ENCODE data around the gene CEMP1. TPM values are rescaled to one million over a fixed set of nuclear protein-coding genes. Genes with fewer than 3 reads are reported as not detected.
A peak's percentile ranks its signal among the peaks of the same experiment; 100 is the strongest.

CEMP1 gene
- total RNA-seq, 1 donor from 2014 or later = not detected

DNA sequence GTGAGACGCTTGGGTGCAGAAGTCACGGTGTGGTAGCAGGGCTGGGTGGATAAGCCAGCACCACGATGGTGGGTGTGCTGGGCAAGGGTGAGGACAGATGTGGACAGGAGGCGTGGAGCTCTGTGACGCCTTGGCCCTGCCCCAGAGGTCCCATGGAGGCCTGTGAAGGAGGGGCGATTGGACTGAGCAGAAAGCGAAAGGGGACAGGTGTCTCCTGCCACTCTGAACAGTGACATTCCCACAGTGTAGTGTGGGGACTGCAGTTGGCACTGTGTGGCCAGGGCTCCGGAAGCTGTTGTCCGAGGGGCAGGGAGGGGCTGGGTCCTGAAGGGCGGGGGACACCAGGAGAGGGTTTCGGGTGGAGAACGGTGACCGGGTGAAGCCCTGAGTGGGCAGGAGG, 49.0 kb downstream of the CEMP1 start:
- TF ChIP-seq, protein P1, sequence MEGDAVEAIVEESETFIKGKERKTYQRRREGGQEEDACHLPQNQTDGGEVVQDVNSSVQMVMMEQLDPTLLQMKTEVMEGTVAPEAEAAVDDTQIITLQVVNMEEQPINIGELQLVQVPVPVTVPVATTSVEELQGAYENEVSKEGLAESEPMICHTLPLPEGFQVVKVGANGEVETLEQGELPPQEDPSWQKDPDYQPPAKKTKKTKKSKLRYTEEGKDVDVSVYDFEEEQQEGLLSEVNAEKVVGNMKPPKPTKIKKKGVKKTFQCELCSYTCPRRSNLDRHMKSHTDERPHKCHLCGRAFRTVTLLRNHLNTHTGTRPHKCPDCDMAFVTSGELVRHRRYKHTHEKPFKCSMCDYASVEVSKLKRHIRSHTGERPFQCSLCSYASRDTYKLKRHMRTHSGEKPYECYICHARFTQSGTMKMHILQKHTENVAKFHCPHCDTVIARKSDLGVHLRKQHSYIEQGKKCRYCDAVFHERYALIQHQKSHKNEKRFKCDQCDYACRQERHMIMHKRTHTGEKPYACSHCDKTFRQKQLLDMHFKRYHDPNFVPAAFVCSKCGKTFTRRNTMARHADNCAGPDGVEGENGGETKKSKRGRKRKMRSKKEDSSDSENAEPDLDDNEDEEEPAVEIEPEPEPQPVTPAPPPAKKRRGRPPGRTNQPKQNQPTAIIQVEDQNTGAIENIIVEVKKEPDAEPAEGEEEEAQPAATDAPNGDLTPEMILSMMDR (conservative IDR thresholded peaks at IDR 0.05; ENCODE audit: low read depth, low read length) = no peak
- DNase-seq (ENCODE audit: low read depth) = no peak
- no peak overlapping the region for H3K4me3 ChIP-seq (ENCODE audit: low read depth, low read length)

DNA sequence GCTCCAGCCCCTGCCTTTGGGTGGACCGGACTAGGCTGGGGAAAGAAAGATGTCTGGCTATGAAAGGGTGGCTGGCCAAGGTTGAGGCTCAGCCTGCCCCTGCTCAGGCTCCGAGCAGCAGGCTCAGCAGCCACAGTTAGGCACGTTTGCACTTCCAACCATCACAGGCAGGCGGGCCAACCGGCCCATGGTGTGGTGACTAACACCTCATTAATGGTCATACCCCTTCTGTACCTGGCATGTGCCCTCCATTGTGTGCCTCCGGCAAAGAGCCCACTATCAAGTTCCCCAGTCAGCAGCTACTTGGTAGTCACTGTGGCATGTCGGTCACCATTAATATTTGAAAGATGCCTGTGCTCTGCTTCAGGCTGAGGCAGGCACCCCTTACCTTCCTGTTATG, 49.5 kb downstream of the CEMP1 start:
- DNase-seq (ENCODE audit: low read depth) = no peak
- TF ChIP-seq, protein P1 (conservative IDR thresholded peaks at IDR 0.05; ENCODE audit: low read depth, low read length) = peak; percentile 11
- no peak overlapping the region for H3K4me3 ChIP-seq (ENCODE audit: low read depth, low read length)

DNA sequence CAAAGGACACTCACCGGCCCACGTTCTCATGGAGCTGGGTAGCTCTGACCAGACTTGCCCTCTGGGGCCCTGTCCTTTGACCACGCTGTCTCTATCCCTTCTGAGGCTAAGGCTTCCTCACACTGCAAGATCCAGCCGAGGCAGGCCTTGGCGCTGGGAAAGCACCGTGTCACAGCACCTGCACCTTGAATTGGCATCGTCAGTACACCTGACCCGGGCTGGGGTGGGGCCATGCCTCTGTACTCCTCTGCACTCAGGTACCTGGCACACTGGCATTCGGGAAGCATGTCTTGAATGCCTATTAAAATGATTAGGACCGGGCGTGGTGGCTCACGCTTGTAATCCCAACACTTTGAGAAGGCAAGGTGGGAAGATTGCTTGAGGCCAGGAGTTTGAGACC, 50.3 kb downstream of the CEMP1 start:
- TF ChIP-seq, protein P1 (conservative IDR thresholded peaks at IDR 0.05; ENCODE audit: low read depth, low read length) = no peak
- no peak for DNase-seq (ENCODE audit: low read depth)
- H3K4me3 ChIP-seq (ENCODE audit: low read depth, low read length) = no peak overlapping the region

Other genes with a start within 250 kb of the CEMP1 start
- 8.4 and 17.1 TPM in 2 replicates for gene ABCA3, start 190.7 kb downstream of the CEMP1 start, total RNA-seq
- gene CCNF, start 102.0 kb downstream of the CEMP1 start, total RNA-seq = 47.5 and 53.4 TPM in 2 replicates
- 26.0 and 40.4 TPM in 2 replicates for gene TEDC2, start 71.3 kb downstream of the CEMP1 start, total RNA-seq
- gene NTN3, start 60.1 kb downstream of the CEMP1 start, total RNA-seq = 0.23 TPM in 1 of 2 replicates, not detected in the other
- gene TBC1D24, start 56.3 kb downstream of the CEMP1 start, total RNA-seq = 7.8 and 9.1 TPM in 2 replicates
- gene ATP6V0C, start 17.5 kb downstream of the CEMP1 start, total RNA-seq = 32.4 and 46.6 TPM in 2 replicates
- gene AMDHD2, start 11.0 kb downstream of the CEMP1 start, total RNA-seq = 32.7 and 41.1 TPM in 2 replicates
- 16.4 and 16.5 TPM in 2 replicates for gene PDPK1, start 6.6 kb upstream of the CEMP1 start, total RNA-seq
- gene KCTD5, start 151.1 kb upstream of the CEMP1 start, total RNA-seq = 45.1 and 51.4 TPM in 2 replicates
- 0.29 and 0.92 TPM in 2 replicates for gene PRSS27, start 188.8 kb upstream of the CEMP1 start, total RNA-seq
- 82.6 and 91.6 TPM in 2 replicates for gene SRRM2, start 221.2 kb upstream of the CEMP1 start, total RNA-seq
- gene ELOB, start 245.9 kb upstream of the CEMP1 start, total RNA-seq = 276 and 311 TPM in 2 replicates

Data from epithelial cell of proximal tubule (primary cell).